ENCODE measurements around the gene RAD51B.

RAD51B gene

GRCh38 chr14:67977434-67978034 lies 158.0 kb downstream of the RAD51B start:
- TF ChIP-seq, protein P1, sequence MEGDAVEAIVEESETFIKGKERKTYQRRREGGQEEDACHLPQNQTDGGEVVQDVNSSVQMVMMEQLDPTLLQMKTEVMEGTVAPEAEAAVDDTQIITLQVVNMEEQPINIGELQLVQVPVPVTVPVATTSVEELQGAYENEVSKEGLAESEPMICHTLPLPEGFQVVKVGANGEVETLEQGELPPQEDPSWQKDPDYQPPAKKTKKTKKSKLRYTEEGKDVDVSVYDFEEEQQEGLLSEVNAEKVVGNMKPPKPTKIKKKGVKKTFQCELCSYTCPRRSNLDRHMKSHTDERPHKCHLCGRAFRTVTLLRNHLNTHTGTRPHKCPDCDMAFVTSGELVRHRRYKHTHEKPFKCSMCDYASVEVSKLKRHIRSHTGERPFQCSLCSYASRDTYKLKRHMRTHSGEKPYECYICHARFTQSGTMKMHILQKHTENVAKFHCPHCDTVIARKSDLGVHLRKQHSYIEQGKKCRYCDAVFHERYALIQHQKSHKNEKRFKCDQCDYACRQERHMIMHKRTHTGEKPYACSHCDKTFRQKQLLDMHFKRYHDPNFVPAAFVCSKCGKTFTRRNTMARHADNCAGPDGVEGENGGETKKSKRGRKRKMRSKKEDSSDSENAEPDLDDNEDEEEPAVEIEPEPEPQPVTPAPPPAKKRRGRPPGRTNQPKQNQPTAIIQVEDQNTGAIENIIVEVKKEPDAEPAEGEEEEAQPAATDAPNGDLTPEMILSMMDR (IDR thresholded peaks at IDR 0.05) = no peak

DNA sequence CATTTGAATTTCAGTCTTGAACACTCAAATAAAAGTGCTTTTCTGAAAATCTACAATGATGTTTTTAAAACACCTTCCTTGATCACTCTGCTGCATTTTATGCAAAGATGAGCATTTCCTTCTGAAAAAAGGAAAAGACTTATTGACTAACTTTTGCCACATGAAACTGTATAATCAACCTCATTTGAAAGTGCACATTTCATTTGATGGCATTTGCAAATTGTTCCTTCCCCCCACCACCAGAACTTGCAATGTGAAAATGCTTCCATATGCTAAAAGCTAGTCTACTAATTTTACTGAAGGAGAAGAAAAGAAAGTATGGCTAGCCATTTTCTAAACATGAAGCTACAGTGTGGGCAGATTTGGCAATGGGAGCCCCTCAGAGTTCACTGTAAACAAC lies 159.2 kb downstream of the RAD51B start:
- TF ChIP-seq, protein P1 (IDR thresholded peaks at IDR 0.05) = no peak

DNA sequence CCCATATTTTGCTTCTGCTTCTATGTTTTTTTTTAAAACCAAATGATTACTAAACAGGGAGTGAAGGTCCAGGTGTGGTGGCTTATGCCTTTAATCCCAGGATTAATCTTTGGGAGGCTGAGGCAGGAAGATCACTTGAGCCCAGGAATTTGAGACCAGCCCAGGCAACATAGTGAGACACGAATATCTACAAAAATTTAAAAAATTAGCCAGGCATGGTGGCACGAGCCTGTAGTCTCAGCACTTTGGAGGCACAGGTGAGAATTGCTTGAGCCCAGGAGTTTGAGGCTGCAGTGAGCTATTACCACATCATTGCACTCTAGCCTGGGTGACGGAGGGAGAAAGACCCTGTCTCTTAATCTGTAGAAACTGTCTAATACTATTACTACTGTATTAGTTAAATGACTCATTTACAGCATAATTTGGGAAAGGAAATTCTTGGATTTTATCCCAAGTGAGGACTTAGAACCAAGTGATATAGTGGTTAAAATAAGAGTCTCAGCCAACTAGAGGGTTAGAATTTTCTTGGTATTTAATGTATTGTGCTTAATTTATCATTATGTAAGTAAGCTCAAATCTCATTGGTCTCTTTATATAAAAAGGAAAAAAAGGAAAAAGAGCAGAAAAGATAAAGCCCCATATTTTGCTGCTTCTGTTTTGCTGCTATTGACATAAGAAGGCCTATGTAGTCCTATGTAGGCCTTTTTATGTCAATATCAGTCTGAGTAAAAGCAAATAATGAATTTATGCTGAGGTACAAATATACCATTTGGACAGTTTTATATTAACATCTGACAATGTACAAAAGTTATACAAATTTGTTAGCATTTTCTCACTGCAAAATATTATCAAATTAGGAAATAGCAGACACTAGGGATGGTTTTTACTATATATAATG lies 163.4 kb downstream of the RAD51B start:
- TF ChIP-seq, protein P1 (IDR thresholded peaks at IDR 0.05) = no peak

DNA sequence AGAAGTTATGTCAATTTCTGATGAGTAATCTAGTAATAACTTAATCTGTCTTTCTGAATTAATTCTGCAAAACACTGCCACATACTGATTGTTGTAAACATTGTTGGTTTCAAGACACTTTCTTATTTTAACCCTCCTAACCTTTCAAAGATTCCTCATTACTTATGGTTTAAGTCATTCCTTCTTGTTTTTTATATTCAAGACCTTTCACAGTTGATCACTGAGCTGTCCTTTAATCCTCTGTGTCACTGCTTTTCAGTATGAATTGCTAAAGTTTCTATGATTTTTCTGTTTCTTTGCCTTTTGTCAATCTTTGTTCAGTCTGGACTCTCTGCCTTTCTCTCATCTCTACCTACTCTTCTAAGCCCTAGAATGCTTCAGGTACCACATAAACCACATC lies 164.7 kb downstream of the RAD51B start:
- TF ChIP-seq, protein P1 (IDR thresholded peaks at IDR 0.05) = no peak

GRCh38 chr14:67986131-67986841 lies 166.7 kb downstream of the RAD51B start:
- TF ChIP-seq, protein P1 (IDR thresholded peaks at IDR 0.05) = no peak

DNA sequence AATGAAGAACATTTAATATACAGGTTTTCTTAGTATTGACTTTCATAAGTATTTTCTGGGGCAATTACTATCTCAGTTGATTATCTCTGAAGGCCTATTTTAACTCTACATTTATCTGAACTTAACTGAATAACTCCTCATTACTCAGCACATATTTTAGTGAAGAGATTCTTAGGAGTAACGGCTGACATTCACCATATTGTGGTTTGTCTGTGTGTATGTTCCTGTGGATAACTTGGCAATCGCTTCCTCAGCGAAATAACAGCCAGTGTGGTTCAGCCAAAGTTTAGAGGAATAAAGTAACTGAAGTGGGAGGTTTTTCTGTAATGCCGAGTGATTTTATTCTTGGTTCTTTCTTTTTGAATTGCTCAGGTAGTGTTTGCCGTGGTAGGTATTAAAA lies 168.0 kb downstream of the RAD51B start:
- TF ChIP-seq, protein P1 (IDR thresholded peaks at IDR 0.05) = no peak

GRCh38 chr14:67990576-67990975 lies 171.0 kb downstream of the RAD51B start:
- TF ChIP-seq, protein P1 (IDR thresholded peaks at IDR 0.05) = no peak
